HG02973 (cell line): ENCODE measurements around the gene CRY2.
"Not testable (repeated sequence)": the region's sequence is repeated elsewhere in the genome, so short reads cannot be mapped to it uniquely, and the experiment has no call there.

Experiments
- ATAC-seq: cut with Tn5 transposase; IDR thresholded peaks from one replicate; pipeline ENCODE4 v1.9.1; 2021; ENCODE audit warnings: moderate library complexity; ENCODE audit not compliant: unreplicated experiment

The CRY2 gene

DNA sequence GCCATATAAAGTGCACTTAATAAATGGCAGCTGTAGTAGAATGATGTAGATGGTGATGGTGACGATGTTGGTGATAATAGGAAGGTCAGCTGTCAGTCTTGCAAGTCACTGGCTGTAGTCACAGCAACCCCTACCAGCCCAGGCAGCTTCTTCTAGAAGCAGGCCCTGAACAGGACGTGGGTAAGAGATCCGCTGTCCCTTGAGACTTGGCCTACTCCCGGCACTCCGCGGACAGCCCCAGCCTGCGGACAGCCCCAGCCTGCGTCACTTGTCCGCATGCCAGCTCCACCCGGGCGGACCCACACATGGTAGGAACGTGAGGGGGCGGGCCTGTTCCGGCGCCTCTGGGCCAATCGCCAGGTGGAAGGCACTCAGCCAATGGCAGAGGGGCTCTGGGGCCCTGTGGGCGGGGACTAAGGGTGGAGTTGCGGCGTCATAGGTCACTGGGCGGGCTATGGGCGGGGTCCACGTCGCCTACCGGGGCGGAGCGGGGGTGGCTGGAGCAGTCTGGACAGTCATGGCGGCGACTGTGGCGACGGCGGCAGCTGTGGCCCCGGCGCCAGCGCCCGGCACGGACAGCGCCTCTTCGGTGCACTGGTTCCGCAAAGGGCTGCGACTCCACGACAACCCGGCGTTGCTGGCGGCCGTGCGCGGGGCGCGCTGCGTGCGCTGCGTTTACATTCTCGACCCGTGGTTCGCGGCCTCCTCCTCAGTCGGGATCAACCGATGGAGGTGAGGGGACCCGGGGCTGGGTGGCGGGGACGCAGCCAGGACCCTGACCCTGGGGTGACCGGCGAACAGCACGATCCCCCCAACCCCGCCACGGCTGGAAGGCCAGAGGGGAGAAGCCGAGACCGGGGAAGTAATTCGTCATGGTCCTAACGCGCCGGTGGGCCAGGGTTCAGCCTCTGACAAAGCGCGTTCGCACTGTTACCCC lies at the start of gene CRY2:
Gene CRY2, plus strand, starts transcription at position 502 of the 937 bp plus-strand sequence. Its CDS starts 16 bp downstream, at position 518.
- ATAC-seq: peak; percentile 86

DNA sequence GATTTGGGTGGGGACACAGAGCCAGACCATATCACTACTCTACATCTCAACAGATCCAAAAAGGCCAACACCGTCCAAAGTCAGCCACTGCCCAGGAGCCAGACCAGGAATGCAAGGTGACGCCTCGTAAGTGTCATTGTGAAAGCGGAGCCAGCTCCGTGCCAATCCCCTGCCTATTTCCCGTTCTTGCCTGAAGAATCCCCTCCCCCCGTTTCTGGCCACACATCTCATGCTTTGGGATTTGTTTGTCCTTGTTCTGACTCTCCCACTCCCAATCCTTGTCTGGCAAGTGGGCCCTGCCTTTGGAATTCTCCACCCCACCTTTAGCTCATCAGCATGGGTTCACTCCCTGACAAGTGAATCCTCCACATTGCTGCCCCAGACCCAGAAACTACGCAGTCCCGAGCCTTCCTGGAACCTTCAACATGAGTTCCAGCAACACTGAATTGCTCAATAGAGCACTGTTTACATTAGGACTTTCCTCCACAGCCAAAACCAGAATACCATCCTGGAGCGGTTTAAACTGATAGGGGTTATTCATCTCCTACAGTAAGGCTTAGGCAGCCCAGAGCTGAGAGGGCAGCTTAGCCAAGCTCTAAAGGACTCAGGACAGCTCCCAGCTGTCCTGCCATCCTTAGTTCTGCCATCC lies 48.4 kb upstream of the CRY2 start:
- no peak for ATAC-seq

- ATAC-seq: no peak
Observed at GRCh38 chr11:45799562-45799961, 47.7 kb upstream of the CRY2 start.

GRCh38 chr11:45800261-45800660 lies 47.0 kb upstream of the CRY2 start:
- no peak for ATAC-seq

DNA sequence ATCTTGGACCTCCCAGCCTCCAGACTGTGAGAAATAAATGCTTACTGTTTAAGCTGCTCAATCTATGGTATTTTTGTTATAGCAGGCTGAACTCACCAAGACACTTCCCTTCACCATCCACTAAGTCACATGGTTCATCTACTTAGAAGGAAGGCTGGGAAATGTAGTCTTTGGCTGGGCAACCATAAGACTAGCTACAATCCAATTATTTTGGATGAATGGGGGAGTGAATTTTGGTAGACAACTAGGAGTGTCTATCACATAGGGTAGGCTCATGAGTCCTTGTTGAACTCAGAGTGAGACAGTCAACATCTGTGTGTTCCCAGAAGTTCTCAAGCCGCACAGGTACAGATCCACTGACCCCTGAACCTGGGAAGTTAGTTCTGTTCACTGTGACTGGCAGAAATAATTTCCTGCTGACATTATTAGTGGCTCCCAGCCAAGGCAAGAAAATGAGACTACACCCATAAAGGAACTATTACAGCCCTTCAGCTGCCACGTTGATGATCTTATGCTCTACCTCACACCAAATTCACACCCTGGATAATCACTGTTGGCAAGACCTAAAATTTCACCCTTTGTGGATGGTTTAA lies 45.5 kb upstream of the CRY2 start:
- no peak for ATAC-seq

DNA sequence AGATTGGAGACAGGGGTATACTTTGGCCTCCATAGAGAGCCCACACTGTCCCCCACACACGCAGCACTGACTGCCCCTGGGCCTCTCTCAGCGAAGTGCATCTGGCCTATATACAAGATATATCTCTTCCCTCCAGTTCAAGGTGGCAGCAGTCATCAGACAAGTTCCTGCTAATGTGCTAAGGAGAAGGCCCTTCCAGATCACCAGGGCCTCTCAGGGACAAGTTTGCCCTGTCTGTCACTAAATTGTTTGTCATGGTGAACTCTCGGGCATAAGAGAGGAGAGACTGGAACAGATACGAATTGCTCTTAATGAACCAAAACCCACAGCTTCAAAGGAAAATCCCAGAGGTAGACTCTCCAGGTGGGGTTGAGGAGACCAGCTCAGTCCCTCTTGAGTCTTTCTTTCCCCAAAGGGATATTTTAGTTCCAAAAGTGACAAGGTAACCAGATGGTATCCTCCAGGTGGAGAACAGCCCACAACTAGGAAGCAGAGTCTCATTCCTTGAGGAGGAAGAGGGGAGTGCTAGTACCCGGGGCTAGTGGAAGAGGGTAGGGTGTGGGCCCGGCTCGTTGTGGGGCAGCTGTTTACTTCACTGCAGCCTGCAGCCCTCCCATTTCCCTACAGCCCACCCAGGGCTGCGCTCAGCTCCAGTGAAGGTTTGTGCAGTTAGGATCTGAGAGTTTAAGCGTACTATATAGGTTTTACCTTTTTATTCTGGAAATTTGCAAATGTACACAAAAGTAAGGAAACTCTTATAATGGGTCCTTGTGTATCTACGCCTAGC lies 44.6 kb upstream of the CRY2 start:
- no peak for ATAC-seq

GRCh38 chr11:45803971-45804760 lies 43.1 kb upstream of the CRY2 start:
- ATAC-seq: peak; percentile 35

- peak; percentile 90 for ATAC-seq
Observed at GRCh38 chr11:45804761-45805304, 42.4 kb upstream of the CRY2 start, which contains the start of gene SLC35C1. TSS of gene SLC35C1 (plus strand) at chr11:45805149. CDS start at chr11:45805802, 653 bp downstream.

DNA sequence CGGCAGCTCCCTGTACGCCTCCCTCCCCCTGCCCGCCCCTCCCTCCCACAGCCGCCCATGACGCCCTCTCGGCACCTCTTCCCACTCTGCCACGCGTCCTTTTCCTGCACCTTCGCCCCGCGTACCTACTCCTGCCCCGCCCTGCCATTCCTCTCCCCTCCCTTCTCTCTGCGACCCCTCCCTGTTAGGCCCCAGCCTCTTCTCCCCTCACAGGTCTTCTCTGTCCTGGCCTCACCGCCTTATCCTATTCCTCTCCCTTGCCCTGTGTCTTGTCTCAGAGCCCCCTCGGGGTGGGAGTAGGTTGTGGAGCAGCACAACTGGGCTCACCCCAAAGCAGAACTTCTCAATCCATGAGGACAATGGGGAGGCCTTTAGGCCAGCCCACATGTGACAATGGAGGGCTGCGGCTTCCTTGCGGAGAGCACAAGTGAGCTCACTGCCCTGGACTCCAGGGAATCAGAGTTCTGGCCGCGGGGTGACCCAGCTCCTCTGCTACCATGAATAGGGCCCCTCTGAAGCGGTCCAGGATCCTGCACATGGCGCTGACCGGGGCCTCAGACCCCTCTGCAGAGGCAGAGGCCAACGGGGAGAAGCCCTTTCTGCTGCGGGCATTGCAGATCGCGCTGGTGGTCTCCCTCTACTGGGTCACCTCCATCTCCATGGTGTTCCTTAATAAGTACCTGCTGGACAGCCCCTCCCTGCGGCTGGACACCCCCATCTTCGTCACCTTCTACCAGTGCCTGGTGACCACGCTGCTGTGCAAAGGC lies 41.8 kb upstream of the CRY2 start:
- peak; percentile 25 for ATAC-seq

GRCh38 chr11:45806072-45806933 lies 41.0 kb upstream of the CRY2 start:
- ATAC-seq: no peak

DNA sequence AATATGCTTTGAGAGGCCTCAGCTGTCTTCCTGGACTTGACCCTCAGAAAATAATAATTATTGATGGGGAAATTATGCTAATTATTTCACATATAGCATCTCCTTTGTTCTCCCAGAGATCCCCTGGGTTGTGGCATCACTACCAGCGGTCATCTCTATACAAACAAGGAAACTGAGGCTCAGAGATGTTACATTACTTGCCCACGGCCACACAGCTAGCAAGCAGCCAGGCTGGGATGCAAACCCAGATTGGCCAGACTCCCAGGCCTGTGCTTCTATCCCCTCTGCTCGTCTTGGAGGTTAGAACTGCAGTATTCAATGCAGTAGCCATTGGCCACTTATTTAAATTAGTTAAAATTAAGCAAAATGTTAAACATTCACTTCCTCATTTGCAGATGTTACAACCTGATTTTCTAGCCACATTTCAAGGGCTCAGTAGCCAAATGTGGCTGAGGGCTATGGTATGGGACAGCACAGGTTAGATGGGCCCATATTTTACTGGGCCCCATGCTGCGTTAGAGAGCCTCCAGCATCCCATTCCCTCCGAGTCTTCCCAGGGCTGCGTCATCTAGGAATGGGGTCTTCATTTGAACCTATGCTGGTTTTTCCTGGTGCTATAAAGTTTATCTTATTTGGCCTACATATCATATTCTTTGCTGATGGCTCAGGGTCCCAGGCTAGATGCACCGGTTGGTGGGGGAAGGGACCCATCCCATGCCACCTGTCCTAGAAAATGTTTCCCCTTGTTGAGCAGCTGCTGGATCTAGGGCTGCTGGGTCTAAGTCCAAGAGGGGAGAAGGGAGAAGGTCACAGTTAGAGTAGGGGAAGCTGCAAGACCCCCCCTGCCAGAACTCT lies 40.1 kb upstream of the CRY2 start:
- no peak for ATAC-seq

- ATAC-seq: no peak
Observed at GRCh38 chr11:45807792-45808238, 39.5 kb upstream of the CRY2 start.

- ATAC-seq: not testable (repeated sequence)
Observed at GRCh38 chr11:45808427-45808826, 38.8 kb upstream of the CRY2 start.

DNA sequence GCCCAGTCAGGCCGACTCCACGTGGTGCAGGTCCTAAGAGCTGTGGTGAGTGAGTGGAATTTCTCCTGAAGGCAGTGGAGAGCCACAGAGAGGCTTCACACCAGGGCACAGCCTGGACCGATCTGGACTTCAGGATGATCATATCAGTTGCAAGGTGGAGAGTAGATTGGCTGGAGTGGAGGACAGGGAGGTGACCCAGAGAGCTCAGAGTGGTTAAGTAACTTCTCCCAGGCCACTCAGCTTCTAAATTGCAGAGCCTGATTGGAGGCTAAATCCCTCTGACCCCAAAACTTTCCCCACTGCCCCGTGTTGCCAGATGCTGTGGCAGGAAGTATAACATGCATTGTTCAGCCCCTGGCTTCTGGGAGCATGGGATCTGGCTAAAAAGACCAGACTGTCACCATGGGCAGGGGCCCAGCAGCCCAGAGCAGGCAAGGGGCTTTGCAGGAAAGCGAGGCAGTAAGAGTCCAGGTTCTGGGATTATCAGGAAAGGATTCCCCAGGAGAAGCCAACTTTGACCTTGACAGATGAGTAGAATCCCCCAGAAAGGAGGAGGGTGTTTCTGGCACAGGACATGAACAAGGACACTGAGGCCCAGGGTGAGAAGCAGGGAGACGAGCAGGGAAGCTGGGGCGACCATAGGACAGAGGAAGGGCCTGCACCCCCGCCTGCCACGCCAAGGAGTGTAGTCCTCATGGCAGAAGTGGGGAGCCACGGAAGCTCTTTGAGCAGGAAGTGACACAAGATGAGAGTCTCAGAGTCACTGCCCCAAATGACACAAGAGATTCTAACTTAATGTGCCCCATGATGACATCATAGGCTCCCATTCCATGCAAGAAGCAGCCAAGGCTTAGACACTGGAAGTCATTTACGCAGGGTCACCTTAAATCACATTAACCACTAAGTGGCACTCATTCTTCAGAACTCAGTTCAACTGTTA lies 37.5 kb upstream of the CRY2 start:
- no peak for ATAC-seq

GRCh38 chr11:45810431-45811108 lies 36.7 kb upstream of the CRY2 start:
- ATAC-seq: no peak

DNA sequence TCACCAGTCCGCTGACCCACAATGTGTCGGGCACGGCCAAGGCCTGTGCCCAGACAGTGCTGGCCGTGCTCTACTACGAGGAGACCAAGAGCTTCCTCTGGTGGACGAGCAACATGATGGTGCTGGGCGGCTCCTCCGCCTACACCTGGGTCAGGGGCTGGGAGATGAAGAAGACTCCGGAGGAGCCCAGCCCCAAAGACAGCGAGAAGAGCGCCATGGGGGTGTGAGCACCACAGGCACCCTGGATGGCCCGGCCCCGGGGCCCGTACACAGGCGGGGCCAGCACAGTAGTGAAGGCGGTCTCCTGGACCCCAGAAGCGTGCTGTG lies 36.2 kb upstream of the CRY2 start:
- no peak for ATAC-seq
